PFSK-1 (cell line): ENCODE data around the gene KPNA1.

Experiments
- FOXP2 ChIP-seq: optimal IDR thresholded peaks from 2 replicates; pipeline ENCODE3; 2011; ENCODE audit warnings: borderline replicate concordance, control low read depth, inconsistent platforms; ENCODE audit not compliant: insufficient read depth; ENCODE audit errors: extremely low read length, extremely low read depth
- POLR2AphosphoS5 ChIP-seq: IDR thresholded peaks from 2 replicates; pipeline ENCODE4 v1.6.1; 2012; ENCODE audit warnings: low read depth, mild to moderate bottlenecking, control low read depth, low read length, moderate library complexity
- REST ChIP-seq, 2 experiments: IDR thresholded peaks; 2 replicates each; pipeline versions ENCODE4 v1.6.1 to v1.8.0; 2011 to 2012; ENCODE audit warnings: low read depth in 2 of 2, low read length in 2 of 2, control low read depth in 1 of 2, inconsistent platforms in 1 of 2, mild to moderate bottlenecking in 1 of 2, moderate library complexity in 1 of 2; ENCODE audit not compliant: insufficient read depth in 1 of 2
- TAF1 ChIP-seq: IDR thresholded peaks from 2 replicates; pipeline ENCODE4 v1.6.1; 2012; ENCODE audit warnings: low read length, control low read depth, borderline replicate concordance; ENCODE audit not compliant: insufficient read depth

GRCh38 chr3:122559906-122560305 lies 45.2 kb upstream of the KPNA1 start:
- TF ChIP-seq FOXP2: no peak
- TF ChIP-seq TAF1: no peak
- TF ChIP-seq POLR2AphosphoS5: no peak
- no peak for TF ChIP-seq REST (IDR thresholded peaks at IDR 0.05; ENCODE audit: insufficient read depth in 1 of 2, low read depth in 2 of 2, low read length in 2 of 2)
